ENCODE measurements around the gene MCL1.

The MCL1 gene

DNA sequence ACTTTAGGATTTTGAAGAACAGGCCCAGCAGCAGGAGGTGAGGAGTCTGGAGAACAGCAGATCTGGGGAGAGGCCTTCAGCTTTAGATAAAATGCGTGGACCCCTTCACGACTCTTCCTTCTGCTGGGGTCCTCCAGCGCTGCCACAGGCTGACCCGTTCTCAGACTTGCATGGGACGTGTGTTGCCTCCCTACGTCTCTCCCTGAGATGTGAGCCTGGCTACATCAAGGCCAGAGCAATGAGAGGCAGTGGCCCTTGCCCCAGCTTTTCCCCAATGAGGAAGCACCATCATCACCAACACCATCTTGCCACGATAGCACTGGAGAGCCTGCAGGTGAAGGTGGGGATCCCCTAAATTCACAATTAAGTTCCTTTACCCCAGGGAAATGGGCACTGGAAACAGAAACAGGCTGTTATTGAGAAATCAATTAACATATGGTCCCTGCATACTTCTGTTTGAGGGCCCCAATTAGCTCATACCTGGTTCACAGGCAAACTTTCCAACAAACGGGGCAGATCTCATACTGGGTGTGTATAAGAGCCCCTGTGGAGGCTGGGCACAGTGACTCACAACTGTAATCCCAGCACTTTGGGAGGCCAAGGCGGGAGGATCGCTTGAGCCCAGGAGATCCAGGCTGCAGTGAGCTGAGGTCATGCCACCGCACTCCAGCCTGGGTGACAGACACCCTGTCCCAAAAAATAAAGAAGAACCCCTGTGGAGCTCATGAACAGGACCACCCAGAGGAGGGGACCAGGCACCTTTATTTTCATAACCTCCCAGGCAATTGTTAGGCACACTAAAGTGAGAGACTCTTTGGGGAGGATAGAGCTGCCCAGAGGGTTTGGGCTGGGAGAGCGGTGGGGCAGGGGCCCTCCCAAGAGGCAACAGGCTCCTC is 42.3 kb downstream of the MCL1 start:
- TF ChIP-seq ZNF274 (IDR thresholded peaks at IDR 0.05; ENCODE audit: low read depth, low read length), result no peak
- no peak overlapping the region for H3K4me3 ChIP-seq (ENCODE audit: low read length)

- H3K4me3 ChIP-seq (ENCODE audit: low read length), result no peak overlapping the region
- TF ChIP-seq ZNF274 (IDR thresholded peaks at IDR 0.05; ENCODE audit: low read depth, low read length), result no peak
Measured at GRCh38 chr1:150535511-150536287, 43.7 kb downstream of the MCL1 start.

DNA sequence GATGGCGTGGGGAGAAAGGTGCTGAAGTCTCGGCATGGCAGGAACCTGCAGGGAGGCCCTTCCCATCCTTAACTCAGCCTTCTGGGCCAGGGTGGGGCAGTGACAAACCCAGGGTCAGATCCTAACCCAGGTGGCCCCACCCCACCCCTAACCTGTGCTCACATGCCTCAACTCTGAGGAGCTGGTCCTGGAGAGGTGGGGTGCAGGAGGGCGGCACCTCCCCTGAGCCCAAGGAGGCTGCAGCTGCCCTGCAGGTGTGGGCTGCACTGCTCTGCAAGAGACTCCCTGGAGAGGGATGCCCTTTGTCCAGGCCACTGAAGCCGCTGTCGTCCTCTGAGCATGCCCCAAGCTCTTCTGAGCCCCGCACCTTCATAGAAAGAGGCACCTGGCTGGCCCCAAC is 45.4 kb downstream of the MCL1 start:
- H3K4me3 ChIP-seq (ENCODE audit: low read length), result no peak overlapping the region
- TF ChIP-seq ZNF274 (IDR thresholded peaks at IDR 0.05; ENCODE audit: low read depth, low read length), result no peak

DNA sequence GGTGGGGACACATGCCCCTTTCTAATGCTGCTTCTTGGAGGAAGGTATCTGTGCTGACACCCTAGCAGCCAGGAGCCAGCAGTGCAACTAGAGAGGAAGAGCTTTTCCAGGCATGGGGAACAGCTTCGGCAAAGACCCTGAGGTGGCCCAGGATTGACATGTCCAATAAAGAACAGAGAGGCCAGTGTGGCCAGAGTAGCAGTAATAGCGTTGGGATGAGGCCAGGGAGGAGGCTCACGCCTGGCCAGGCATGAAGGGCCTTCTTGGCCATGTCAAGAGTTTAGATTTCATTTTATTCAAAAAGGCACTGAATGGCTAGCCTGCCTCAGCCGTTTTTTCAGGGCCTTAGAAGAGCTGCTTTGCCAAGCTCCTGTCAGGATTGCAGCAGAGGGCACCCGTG is 46.5 kb downstream of the MCL1 start:
- TF ChIP-seq ZNF274 (IDR thresholded peaks at IDR 0.05; ENCODE audit: low read depth, low read length), result no peak
- no peak overlapping the region for H3K4me3 ChIP-seq (ENCODE audit: low read length)

DNA sequence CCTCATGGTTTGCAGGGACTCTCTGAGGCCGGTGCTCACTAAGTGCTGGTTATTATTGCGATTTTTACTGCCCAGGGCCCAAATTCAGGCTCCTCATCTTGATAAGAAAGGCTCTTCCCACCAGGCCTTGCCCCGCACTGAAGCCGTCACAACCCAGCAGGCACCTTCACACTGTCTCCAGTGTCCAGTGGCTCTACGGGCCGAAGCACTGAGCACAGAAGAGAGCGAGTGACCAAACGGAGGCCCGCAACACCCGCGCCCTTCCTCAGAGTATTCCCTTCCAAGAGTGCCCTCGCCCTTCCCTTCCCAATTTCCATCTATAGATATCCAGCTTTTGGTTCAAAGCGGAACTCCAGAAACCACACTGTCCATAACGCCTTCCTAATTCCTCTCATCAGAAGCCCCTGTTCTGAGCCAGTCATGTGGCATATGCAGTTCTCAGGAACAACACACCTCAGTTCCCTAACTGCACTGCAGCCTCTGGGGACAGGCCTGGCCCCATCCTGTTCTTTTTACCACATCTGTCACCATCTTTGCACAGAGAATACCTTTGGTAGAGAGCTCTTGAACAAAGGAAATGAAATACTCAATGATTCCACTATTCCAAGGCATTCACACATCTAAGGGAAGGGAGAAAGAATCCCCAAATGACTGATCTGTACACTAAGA is 48.8 kb downstream of the MCL1 start:
- TF ChIP-seq ZNF274 (IDR thresholded peaks at IDR 0.05; ENCODE audit: low read depth, low read length), result no peak
- H3K4me3 ChIP-seq (ENCODE audit: low read length), result no peak overlapping the region

DNA sequence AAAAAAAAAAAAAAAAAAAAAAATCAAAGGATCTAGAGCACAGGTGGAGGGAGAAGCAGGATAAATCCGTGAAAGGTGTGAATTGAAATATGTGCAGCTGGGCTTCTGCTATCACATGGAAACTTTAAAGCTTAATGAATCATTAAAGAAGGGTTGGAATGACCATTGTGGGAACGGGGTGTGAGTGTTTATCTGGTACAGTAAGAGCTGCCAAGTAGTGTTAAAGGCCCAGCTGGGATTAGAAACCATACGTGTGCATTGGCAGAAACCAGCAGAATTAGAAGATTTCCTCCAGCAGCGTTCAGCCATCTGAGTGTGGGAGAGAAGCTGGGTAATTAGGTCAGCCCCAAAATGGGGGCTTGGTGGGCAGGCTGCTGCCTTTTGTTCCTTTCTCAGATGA is 50.4 kb downstream of the MCL1 start:
- no peak for TF ChIP-seq ZNF274 (IDR thresholded peaks at IDR 0.05; ENCODE audit: low read depth, low read length)
- H3K4me3 ChIP-seq (ENCODE audit: low read length), result no peak overlapping the region

- no peak for TF ChIP-seq ZNF274 (IDR thresholded peaks at IDR 0.05; ENCODE audit: low read depth, low read length)
- no peak overlapping the region for H3K4me3 ChIP-seq (ENCODE audit: low read length)
Measured at GRCh38 chr1:150528196-150528595, 51.2 kb downstream of the MCL1 start.

DNA sequence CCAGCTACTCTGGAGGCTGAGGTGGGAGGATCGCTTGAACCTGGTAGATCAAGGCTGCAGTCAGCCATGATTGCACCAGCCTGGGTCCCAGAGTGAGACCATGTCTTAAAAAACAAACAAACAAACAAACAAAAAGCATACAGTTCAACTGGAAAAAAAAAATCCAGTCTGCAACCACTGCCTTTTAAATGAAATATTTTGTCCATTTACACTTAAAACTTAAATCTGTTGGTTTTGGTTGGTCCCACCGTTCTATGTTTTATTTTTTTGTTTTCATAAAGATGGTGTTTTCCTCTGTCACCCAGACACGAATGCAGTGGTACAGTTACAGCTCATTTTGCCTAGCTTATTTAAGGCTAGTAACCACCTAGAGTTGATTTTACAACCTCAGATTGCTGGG is 54.1 kb downstream of the MCL1 start:
- no peak for TF ChIP-seq ZNF274 (IDR thresholded peaks at IDR 0.05; ENCODE audit: low read depth, low read length)
- no peak overlapping the region for H3K4me3 ChIP-seq (ENCODE audit: low read length)
